ENCODE results near the gene PRR32.

- TF ChIP-seq, protein P1, sequence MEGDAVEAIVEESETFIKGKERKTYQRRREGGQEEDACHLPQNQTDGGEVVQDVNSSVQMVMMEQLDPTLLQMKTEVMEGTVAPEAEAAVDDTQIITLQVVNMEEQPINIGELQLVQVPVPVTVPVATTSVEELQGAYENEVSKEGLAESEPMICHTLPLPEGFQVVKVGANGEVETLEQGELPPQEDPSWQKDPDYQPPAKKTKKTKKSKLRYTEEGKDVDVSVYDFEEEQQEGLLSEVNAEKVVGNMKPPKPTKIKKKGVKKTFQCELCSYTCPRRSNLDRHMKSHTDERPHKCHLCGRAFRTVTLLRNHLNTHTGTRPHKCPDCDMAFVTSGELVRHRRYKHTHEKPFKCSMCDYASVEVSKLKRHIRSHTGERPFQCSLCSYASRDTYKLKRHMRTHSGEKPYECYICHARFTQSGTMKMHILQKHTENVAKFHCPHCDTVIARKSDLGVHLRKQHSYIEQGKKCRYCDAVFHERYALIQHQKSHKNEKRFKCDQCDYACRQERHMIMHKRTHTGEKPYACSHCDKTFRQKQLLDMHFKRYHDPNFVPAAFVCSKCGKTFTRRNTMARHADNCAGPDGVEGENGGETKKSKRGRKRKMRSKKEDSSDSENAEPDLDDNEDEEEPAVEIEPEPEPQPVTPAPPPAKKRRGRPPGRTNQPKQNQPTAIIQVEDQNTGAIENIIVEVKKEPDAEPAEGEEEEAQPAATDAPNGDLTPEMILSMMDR (IDR thresholded peaks at IDR 0.05) = no peak
- TF ChIP-seq POLR2A (IDR thresholded peaks at IDR 0.05) (no peak), EP300 (IDR thresholded peaks at IDR 0.05) (no peak)
Measured at GRCh38 chrX:126820700-126821420, 1.3 kb downstream of the PRR32 start.
